GM18499 (cell line): ENCODE data around the gene KIF1C.

Source experiments
- ATAC-seq: cut with Tn5 transposase; IDR thresholded peaks from one replicate; pipeline ENCODE4 v1.9.1; 2021; ENCODE audit warnings: moderate number of reproducible peaks; ENCODE audit not compliant: insufficient read depth, unreplicated experiment

The KIF1C gene

DNA sequence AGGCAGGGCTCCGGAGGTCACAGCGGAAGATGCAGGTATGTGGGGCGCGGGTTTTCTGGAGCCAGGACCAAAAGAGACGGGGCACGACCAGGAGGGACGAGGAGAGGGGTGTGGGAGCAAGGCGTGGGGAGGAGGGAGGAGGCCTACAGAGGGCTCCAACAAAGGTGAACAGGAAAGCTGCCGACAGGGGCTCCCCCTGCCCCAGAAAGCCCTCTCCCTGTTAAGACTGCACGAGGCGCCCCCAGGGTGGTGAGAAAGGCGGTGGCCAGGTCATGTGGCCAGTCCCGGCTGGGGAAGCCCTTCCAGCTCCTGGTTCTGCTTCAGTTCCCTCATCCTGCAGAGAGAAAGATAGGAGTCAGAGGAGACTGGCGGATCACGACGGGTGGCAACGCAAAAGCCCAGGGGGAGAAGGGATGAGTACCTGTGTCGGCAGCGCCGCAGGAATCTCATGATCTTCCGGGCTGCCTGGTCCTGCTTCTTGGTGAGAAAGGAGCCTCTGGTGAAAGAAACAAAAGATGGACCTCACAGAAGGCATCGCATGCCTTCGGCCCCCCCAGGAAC, 29.2 kb upstream of the KIF1C start:
- ATAC-seq: no peak

DNA sequence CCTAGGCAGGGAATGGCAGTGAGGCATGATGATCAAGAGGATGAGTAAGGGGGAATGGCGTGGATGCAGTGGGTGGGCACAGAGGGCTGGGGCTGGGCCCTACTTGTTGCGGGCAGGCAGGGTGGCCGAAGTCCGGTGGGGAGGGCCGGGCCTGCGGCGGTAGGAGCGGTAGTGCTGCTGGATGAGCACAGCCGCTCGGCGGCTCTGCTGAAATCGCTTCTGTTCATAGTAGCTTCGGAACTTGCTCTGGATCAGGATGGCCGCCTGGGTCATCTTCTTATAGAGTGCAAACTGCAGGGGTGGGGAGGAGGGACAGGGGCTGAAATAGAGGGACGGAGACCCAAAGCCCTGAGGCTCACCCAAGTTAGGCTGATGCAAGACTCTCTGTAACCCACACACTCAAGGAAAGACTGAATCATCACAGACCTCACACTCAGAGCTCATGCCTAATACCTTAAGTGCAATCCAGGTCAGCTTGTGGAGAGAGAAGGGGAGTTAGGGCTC, 28.7 kb upstream of the KIF1C start:
- no peak for ATAC-seq

- no peak for ATAC-seq
Measured at GRCh38 chr17:4969551-4970173, 28.1 kb upstream of the KIF1C start.

GRCh38 chr17:4970273-4970672, 27.5 kb upstream of the KIF1C start:
- no peak for ATAC-seq

- no peak for ATAC-seq
Measured at GRCh38 chr17:4971826-4972225, 25.9 kb upstream of the KIF1C start.

DNA sequence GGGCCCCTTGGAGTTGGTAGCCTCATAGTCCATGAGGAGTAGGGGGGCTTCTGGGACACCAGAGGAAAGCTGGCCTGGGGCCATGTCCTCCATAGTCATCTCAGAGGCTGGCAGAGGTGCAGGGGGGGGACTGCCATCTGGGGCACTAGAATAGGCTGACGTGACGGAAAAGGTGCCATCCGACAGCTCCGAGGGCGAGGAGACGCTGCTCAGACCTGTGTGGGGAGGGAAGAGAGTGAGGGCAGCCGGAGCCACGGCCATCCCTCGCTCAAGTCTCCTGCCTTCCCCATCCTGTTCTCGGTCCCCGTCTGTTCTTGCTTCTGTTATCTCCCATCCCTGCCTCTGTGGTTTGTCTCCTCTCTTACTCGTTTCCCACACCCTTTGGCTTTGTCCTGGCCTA, 25.4 kb upstream of the KIF1C start:
- ATAC-seq: no peak

- no peak for ATAC-seq
Measured at GRCh38 chr17:4972752-4973151, 25.0 kb upstream of the KIF1C start.

DNA sequence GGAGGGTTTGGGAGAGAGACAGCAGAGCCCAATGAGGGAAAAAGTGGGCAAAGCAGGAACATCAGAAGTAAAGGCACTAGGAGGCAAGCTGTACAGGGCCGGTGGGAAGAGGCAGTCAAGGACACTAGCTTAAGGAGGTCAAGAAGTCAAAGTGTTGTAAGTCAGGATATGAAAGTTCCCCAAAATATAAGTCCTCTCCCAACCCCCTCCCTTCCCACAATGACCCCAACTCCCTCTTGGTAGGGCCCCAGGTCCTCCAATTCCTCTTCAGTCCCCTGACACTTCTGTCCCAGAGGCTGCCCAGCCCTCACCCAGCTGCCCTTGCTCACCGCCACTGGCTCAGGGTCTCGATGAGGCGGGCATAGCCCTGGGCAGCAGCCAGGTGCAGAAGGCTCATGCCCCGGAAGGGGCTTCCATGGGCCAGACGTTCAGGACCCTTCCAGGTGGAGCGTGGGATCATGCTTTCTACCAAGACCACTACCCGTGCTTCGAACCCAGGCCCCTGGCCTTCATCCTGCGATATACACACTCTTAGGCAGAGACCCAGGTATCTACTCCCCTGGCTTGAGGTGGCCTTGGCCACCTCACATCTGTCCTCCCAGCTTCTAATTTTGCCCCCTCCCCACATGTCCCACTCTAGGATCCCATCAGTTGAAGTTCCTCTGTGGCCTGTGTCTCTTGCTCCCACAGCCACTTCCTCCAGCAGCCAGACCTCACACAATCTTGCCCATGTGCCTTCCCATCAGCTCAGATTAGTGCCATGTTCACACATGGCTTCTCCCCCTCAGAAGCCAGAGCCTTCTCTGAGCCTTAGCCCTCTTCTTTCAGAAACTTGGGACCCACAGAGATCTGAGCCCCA, 24.3 kb upstream of the KIF1C start:
- no peak for ATAC-seq

GRCh38 chr17:4974115-4974670, 23.6 kb upstream of the KIF1C start:
- ATAC-seq: no peak

- ATAC-seq: no peak
Measured at GRCh38 chr17:4978726-4979125, 19.0 kb upstream of the KIF1C start.

DNA sequence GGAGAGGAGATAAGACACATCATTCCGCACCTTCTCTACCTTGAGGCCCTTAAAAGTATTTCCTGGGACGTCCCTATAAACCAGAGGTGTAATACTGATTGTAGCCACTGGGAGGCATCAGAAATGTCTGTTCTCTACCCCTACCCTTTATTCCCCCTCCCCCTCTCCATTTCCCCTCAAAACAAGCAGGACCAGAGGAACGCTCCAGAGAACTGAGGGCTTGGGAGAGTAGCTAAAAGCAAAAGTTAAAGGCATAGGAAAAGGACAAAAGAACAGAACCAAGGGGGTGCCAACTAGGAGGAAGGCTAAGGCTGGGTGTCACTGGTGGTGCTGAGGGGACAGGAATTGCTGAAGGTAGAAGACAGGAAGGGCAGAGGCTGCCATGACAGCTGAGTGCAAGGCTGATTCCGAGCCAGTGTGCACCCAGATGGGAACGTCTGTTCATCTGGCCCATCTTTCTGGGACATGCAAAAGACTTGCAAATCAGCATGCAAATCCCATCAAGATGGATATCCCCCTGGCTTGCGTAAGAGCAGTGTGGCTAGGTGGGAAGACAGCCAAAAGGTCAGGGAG, 17.0 kb upstream of the KIF1C start:
- no peak for ATAC-seq

- no peak for ATAC-seq
Measured at GRCh38 chr17:4982305-4982704, 15.4 kb upstream of the KIF1C start.

- ATAC-seq: no peak
Measured at GRCh38 chr17:4986403-4986802, 11.3 kb upstream of the KIF1C start.

DNA sequence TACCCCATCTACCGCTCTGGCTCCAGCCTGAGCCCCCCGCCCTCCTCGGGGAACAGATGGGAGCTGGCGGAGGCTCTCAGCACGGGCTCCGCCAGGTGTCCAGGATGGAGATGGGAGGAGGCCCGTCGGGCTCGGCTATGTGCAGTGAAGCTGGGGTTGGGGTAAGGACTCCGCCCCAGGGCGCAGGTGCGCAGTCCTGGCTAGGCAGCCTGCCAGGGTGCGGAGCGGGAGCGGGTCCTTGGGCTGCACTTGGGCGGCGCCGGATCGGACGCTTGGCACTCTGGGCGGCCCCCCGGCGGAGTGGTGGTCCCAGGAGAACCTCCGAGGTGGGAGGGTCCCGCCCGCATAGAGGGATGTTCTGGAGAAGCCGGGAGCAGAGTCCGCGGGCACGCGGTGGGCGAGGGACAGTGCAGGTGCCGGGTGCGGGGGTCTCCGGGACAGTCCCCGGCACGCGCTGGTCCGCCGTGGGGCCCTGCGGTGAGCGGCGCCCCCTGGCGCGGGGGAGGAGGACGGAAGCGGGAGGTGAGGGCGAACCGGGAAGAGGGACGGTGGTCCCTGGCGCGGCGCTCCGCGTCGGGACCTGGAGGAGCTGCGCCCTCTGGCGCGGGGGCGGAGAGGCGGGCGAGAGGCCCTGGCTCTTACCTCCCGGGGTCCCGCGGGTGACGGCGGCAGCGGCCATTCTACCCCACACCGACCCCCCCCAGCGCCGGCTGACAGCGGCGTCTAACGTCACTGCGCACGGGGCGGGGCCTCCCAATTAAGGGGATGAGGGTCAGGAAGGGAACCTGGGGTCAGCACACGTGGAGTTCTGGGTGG, 10.6 kb upstream of the KIF1C start, which contains the start of gene CAMTA2:
Gene CAMTA2 (minus strand): TSS at position 725 of the 816 bp plus-strand sequence. CDS start 1,453 bp downstream, outside the sequence.
- no peak for ATAC-seq

DNA sequence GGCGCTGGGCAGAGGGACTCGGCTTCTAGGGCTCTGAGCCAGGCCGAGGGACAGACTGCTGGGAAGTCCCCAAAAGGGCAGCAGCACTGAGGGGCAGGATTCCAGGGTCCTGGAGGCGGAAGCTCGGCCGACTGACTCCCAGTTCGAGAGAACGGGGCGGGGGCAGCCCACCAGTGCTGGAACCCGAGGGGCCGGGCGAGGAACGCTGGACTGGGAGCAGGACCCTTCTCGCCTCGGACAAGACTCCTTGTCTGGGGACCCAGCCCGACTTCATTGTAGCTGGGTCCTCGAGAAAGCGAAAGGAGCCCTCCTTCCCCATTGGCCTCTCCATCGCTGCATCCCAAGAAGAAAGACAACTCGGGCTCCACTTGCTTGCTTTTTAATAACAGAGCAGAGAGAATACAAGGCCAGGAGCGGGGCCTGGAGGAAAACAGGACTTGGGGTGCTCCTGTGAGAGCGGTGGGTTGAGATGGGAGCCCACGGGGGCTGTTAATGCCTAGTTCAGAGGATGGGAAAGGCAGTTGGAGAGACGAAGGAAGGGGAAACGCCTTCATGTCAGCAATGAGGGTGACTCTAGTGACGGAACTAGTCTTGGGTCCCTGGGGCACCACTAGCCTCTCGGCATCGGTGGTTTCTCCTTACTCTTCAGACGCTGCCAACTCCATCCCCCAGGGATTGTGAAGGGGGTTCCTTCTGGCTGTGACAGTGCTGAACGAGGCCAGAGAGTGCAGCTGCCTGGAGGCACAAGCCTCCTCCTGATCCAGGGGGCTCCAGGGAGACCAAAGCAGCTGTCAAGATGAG, 9.8 kb upstream of the KIF1C start:
- ATAC-seq: no peak

DNA sequence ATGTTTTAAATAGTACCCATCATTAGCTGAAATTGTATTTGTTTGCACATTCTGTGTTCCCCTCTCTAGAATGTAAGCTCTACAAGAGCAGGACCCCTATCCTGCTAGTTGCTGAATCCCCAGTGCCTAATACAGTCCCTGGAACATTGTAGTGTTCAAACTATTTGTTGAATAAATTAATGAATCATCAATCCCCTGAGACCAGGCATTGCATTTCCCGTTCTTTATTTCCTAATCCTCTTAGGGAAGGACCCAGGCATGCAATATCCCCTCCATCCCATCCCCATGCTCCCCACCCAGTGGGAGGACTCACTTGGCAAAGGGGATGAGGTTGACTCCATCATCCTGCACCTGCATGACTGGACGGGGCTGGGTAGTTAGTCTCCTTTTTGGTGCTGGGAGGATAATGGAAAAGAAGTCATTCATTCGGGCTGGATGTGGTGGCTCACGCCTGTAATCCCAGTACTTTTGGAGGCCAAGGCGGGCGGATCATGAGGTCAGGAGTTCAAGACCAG, 3.6 kb upstream of the KIF1C start:
- no peak for ATAC-seq

GRCh38 chr17:4998027-4998731, 429 bp downstream of the KIF1C start:
- ATAC-seq: no peak

DNA sequence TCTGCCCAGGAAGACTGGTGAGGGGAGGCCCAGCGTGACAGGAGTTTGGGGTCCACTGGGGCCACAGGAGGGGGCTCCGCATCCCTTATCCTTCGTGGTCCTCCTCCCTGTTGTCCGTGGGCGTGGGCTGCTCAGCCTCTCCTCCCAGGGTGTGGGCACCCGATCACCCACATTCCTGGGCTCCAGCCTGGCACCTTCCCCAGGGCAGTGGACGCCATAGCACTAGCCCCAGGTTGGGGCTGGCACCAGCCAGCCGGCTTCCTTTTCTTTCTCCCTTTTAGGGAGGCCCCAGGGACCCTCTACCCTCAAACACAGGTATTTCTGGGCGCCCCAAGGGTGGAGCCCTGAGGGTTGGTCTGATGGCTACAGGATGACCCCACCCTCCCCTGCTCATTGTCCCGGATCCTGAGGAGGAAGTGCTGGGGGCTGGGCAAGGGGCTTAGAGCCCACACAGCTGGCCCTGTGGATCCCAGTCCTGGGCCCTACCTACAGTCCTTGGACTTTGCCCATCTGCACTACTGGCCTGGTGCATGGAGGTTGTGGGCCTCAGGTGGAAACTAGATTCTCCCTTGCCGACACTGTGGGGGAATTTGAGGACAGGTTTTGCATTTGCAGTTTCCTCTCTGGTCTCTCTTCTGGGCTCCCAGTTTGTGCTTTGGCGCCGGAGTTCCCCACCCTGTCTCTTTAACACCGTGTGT, 1.1 kb downstream of the KIF1C start:
- no peak for ATAC-seq
